Adrenal gland (tissue), 5 donors: ENCODE results near the gene DAB2IP.

Experiments
- POLR2A ChIP-seq, 2 donors: fragments of 450-650 bp; IDR thresholded peaks; one replicate each; pipeline ENCODE4 v1.6.1; 2017; ENCODE audit warnings: antibody characterized with exemption in 2 of 2, mild to moderate bottlenecking in 2 of 2, moderate library complexity in 1 of 2
- TF ChIP-seq, protein P1 (sequence below), 6 experiments: fragments of 450-650 bp in 4 of 6; fragments of 200-600 bp in 2 of 6; sonication (generic) in 1 of 6; IDR thresholded peaks; 1 replicate in 5 of 6; 2 replicates in 1 of 6; pipeline versions ENCODE4 v1.5.1 to v1.8.0; 2016 to 2021; ENCODE audit warnings: antibody characterized with exemption in 6 of 6, mild to moderate bottlenecking in 2 of 6, moderate library complexity in 1 of 6
- donor health status: DM: no; HTN: no; CAD: no.

GRCh38 chr9:121818016-121818661, 166.7 kb downstream of the DAB2IP start:
- TF ChIP-seq, protein P1, sequence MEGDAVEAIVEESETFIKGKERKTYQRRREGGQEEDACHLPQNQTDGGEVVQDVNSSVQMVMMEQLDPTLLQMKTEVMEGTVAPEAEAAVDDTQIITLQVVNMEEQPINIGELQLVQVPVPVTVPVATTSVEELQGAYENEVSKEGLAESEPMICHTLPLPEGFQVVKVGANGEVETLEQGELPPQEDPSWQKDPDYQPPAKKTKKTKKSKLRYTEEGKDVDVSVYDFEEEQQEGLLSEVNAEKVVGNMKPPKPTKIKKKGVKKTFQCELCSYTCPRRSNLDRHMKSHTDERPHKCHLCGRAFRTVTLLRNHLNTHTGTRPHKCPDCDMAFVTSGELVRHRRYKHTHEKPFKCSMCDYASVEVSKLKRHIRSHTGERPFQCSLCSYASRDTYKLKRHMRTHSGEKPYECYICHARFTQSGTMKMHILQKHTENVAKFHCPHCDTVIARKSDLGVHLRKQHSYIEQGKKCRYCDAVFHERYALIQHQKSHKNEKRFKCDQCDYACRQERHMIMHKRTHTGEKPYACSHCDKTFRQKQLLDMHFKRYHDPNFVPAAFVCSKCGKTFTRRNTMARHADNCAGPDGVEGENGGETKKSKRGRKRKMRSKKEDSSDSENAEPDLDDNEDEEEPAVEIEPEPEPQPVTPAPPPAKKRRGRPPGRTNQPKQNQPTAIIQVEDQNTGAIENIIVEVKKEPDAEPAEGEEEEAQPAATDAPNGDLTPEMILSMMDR (IDR thresholded peaks at IDR 0.05), result no peak
- TF ChIP-seq POLR2A (IDR thresholded peaks at IDR 0.05), result no peak
